HG03520 (cell line): ENCODE data around the gene CDKAL1.

Experiments used
- ATAC-seq: cut with Tn5 transposase; IDR thresholded peaks from one replicate; pipeline ENCODE4 v1.9.1; 2021; ENCODE audit warnings: mild to moderate bottlenecking, moderate library complexity; ENCODE audit not compliant: unreplicated experiment

Gene CDKAL1

GRCh38 chr6:21262504-21262903 is 728.2 kb downstream of the CDKAL1 start:
- ATAC-seq = no peak

- ATAC-seq = peak; percentile 89
Observed at GRCh38 chr6:21263531-21264287, 729.5 kb downstream of the CDKAL1 start.

GRCh38 chr6:21264288-21265033 is 730.2 kb downstream of the CDKAL1 start:
- ATAC-seq = peak; percentile 5

- ATAC-seq = no peak
Observed at GRCh38 chr6:21265034-21265729, 730.9 kb downstream of the CDKAL1 start.

GRCh38 chr6:21265730-21266044 is 731.4 kb downstream of the CDKAL1 start:
- ATAC-seq = no peak

DNA sequence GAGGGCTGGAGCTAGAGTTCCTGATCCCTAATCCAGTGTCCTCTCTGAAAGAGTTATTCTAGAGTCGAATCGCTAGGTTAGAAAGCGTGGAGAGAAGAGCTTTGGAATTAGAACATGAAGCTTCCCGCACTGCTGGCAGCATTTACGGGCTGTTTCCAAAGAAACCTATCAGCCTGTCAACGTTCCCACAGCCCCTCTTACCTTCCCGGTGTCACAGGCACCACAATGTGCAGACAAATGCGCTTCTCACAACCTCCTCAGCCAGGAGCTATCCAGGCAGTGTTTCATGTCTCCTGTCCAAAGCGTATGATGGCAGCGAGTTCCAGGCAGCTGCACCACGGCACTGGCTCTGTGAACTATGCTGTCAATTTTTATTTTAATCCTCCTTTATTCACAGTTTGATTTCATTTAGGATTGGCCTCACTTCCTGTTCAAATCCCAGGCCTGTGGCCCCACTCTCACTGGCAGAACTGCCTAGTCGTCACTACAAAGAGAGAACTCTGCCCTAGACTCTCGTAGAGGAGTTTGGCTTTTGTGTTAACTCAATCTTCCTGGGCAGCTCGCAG is 736.5 kb downstream of the CDKAL1 start:
- ATAC-seq = no peak

DNA sequence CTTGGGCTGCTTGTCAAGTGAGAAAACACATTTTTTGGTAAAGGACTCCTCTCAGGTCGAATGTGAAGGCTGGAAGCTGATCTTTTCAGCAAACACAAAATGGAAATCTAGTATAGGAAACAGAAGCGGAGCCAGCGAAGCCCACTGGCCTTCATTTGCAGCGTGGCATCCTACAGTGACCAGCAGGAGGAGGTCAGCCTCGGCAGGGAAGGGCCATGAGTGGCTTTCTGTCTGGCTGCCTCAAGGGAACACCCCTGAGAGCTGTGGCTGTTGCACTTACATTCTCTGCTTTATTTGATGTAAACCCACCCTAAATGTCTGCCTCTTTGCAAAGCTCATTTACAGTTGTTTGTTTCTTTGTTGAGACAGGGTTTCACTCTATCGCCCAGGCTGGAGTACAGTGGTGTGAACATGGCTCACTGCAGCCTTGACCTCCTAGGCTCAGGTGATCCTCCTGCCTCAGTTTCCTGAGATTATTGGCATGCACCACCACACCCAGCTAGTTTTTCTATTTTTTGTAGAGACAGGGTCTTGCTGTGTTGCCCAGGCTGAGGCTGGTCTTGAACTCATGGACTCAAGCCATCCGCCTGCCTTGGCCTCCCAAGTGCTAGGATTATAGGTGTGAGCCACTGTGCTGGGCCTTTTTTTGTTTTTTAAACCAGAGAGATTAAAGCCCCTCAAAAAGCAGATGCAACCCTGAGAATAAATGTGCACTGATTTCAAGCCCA is 737.3 kb downstream of the CDKAL1 start:
- no peak for ATAC-seq

DNA sequence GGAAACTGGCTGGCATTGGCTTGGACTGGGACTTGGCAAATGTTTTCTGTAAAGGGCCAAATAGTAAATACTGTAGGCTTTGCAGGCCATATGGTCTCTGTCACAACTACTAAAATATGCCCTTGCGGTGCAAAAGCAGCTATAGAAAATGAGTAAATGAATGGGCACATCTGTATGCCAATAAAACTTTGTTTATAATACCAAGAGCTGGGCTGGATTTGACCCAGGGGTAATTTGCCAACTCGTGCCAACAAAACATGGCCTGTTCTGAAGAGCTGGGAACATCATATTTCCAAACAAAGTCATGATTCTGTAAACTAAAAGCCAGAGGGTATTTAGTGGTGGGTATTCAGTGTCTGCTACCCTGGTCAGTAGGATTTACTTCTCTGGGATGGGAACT is 739.2 kb downstream of the CDKAL1 start:
- ATAC-seq = no peak

- ATAC-seq = no peak
Observed at GRCh38 chr6:21274851-21275250, 740.6 kb downstream of the CDKAL1 start.

- no peak for ATAC-seq
Observed at GRCh38 chr6:21277601-21278374, 743.5 kb downstream of the CDKAL1 start.

DNA sequence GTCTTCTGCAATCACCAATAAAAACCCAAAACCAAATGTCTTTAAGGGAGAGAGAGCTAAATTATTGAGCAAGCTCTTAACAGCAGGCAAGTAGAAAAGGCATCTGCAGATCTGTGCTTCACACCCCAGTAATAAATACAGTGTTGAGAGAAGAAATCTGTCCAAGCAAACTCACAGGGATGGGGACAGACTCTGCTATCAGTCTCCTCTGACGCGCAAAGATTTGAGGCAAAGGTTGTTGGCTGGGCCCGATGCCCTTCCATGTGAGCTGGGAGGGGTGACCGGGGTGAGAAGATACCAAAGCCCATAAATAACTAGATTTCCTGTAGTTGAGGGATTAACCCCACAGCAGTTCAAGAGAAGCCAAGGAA is 744.1 kb downstream of the CDKAL1 start:
- no peak for ATAC-seq

DNA sequence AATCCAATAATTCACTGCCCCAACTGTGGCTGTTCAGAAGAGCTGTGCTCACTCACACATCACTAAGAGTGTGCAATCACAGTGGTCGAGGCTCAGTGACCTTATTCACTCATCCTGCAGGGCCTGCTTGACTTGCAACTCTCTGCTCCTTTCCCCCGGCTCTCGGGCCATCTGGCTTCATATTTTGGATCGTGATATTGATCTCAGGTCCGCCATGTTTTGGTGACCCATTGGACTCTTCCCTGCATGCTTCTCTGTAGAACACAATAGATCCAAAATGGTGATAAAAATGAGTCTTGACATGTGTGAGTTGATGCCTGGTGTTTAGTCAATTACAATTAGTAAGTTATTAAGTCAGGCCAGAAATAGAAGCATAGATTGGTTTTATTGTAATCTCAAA is 745.4 kb downstream of the CDKAL1 start:
- no peak for ATAC-seq

DNA sequence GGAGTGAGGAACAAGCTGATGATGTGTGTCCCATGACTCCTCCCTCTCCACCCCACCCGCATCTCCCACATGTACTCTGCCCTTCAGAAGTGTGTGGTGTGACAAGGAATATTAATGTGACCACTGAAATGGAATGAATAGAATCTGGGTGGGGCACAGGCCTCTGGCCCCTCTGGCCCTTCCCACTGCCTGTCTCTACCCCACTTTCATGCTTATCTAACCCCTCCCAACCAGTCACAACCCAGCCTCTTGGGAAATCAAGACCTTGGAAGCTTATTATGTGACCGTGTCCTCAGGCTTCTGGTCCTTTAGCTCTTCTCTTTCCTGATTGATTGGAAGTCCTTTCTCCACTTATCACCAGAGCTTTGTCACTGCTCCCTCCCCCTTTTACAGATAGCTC is 747.1 kb downstream of the CDKAL1 start:
- ATAC-seq = no peak
